GM23338 (cell line): Measurements from ENCODE around the gene GPA33. TPM values are rescaled to one million over a fixed set of nuclear protein-coding genes. Genes with fewer than 3 reads are reported as not detected.

Experiments
- ATAC-seq: fragments of 200-7000 bp; cut with Tn5 transposase; 3 replicates; pipeline ENCODE4 v1.9.1; 2020
- DNase-seq: peaks from one replicate; pipeline ENCODE4 v3.0.0-alpha.2; 2015; ENCODE audit warnings: low spot score
- H2AFZ ChIP-seq: fragments of 200-600 bp; sonication (generic); 2 replicates; pipeline ENCODE4 v1.8.0; 2016; ENCODE audit warnings: antibody characterized with exemption, mild to moderate bottlenecking, moderate library complexity
- H3F3A ChIP-seq: fragments of 200-600 bp; sonication (generic); replicated peaks from 2 replicates; pipeline ENCODE4 v1.8.0; 2017; ENCODE audit warnings: antibody characterized with exemption, mixed run types, low read depth
- H3K27ac ChIP-seq: fragments of 200-600 bp; sonication (generic); 2 replicates; pipeline ENCODE4 v1.6.1; 2016; ENCODE audit warnings: low read depth
- H3K27me3 ChIP-seq: fragments of 200-600 bp; sonication (generic); 2 replicates; pipeline ENCODE4 v1.8.0; 2016; ENCODE audit warnings: mild to moderate bottlenecking, mixed run types, moderate library complexity; ENCODE audit not compliant: insufficient read depth
- H3K36me3 ChIP-seq: fragments of 200-600 bp; sonication (generic); 2 replicates; pipeline ENCODE4 v1.8.0; 2016; ENCODE audit warnings: mild to moderate bottlenecking; ENCODE audit not compliant: insufficient read depth
- H3K4me1 ChIP-seq: fragments of 200-600 bp; sonication (generic); 2 replicates; pipeline ENCODE4 v1.8.0; 2016; ENCODE audit warnings: mild to moderate bottlenecking, moderate library complexity; ENCODE audit not compliant: insufficient read depth
- H3K4me2 ChIP-seq: fragments of 200-600 bp; sonication (generic); 2 replicates; pipeline ENCODE4 v1.7.1; 2017; ENCODE audit warnings: mixed run types
- H3K4me3 ChIP-seq: fragments of 200-600 bp; sonication (generic); 2 replicates; pipeline ENCODE4 v1.6.1; 2016; ENCODE audit warnings: mixed run types
- H3K79me2 ChIP-seq: fragments of 200-600 bp; sonication (generic); replicated peaks from 2 replicates; pipeline ENCODE4 v1.8.0; 2017; ENCODE audit warnings: mild to moderate bottlenecking; ENCODE audit not compliant: insufficient read depth
- H3K9me2 ChIP-seq: fragments of 200-600 bp; sonication (generic); 2 replicates; pipeline ENCODE4 v1.8.0; 2017; ENCODE audit not compliant: insufficient read depth
- H4K20me1 ChIP-seq: fragments of 200-600 bp; sonication (generic); replicated peaks from 2 replicates; pipeline ENCODE4 v1.8.0; 2017; ENCODE audit warnings: mild to moderate bottlenecking; ENCODE audit not compliant: insufficient read depth
- H3K27ac Mint-ChIP-seq: 2 replicates; pipeline ENCODE4 v1.8.0; 2020; ENCODE audit warnings: inconsistent platforms, mild to moderate bottlenecking, moderate library complexity, mixed read lengths
- H3K27me3 Mint-ChIP-seq: 3 replicates; pipeline ENCODE4 v1.8.0; 2022; ENCODE audit warnings: low read depth, mild to moderate bottlenecking, moderate library complexity, mixed read lengths, inconsistent platforms; ENCODE audit not compliant: insufficient read depth, poor library complexity
- H3K36me3 Mint-ChIP-seq: 3 replicates; pipeline ENCODE4 v1.8.0; 2021; ENCODE audit warnings: low read depth, mild to moderate bottlenecking, inconsistent platforms, moderate library complexity, mixed read lengths
- H3K4me1 Mint-ChIP-seq: 3 replicates; pipeline ENCODE4 v1.8.0; 2020; ENCODE audit warnings: mild to moderate bottlenecking, inconsistent platforms, mixed read lengths
- H3K4me3 Mint-ChIP-seq: 3 replicates; pipeline ENCODE4 v1.8.0; 2021; ENCODE audit warnings: moderate library complexity, mild to moderate bottlenecking, inconsistent platforms, mixed read lengths
- H3K9me3 Mint-ChIP-seq: 3 replicates; pipeline ENCODE4 v1.8.0; 2020; ENCODE audit warnings: moderate library complexity, mild to moderate bottlenecking, inconsistent platforms, mixed read lengths
- CREB1 ChIP-seq: fragments of 250-450 bp; sonication (Bioruptor Pico); IDR thresholded peaks from 2 replicates; pipeline ENCODE4 v1.5.0; 2020; ENCODE audit warnings: low read depth, mild to moderate bottlenecking, moderate library complexity
- CTCF ChIP-seq, 2 experiments: fragments of 200-600 bp in 1 of 2; sonication (generic) in 1 of 2; conservative IDR thresholded peaks; 2 replicates each; pipeline versions ENCODE4 v1.5.1 to v1.6.1; 2016 to 2017; ENCODE audit warnings: antibody characterized with exemption in 2 of 2, low read depth in 2 of 2, mild to moderate bottlenecking in 2 of 2, moderate library complexity in 1 of 2
- ETS1 ChIP-seq: IDR thresholded peaks from 2 replicates; pipeline ENCODE4 v1.6.1; 2016; ENCODE audit warnings: antibody characterized with exemption
- EZH2 ChIP-seq: fragments of 200-600 bp; sonication (generic); IDR thresholded peaks from one replicate; pipeline ENCODE4 v1.8.0; 2017; ENCODE audit warnings: antibody characterized with exemption, mild to moderate bottlenecking, low read depth; ENCODE audit not compliant: unreplicated experiment
- EZH2phosphoT487 ChIP-seq: fragments of 200-600 bp; sonication (generic); IDR thresholded peaks from one replicate; pipeline ENCODE4 v1.8.1; 2018; ENCODE audit warnings: antibody characterized with exemption; ENCODE audit not compliant: unreplicated experiment
- JUNB ChIP-seq: IDR thresholded peaks from one replicate; pipeline ENCODE4 v1.6.1; 2016; ENCODE audit warnings: antibody characterized with exemption; ENCODE audit not compliant: unreplicated experiment
- NANOG ChIP-seq: IDR thresholded peaks from 2 replicates; pipeline ENCODE4 v1.6.1; 2016; ENCODE audit warnings: antibody characterized with exemption, borderline replicate concordance
- POLR2AphosphoS5 ChIP-seq: IDR thresholded peaks from 2 replicates; pipeline ENCODE4 v1.6.1; 2016; ENCODE audit warnings: antibody characterized with exemption, low read depth
- REST ChIP-seq: IDR thresholded peaks from one replicate; pipeline ENCODE4 v1.6.1; 2018; ENCODE audit warnings: antibody characterized with exemption; ENCODE audit not compliant: unreplicated experiment
- STAT1 ChIP-seq: IDR thresholded peaks from one replicate; pipeline ENCODE4 v1.6.1; 2016; ENCODE audit warnings: antibody characterized with exemption; ENCODE audit not compliant: unreplicated experiment
- ZNF114 ChIP-seq: fragments of 250-450 bp; sonication (Bioruptor Pico); IDR thresholded peaks from 2 replicates; pipeline ENCODE4 v1.5.0; 2020; ENCODE audit warnings: mild to moderate bottlenecking, moderate library complexity
- ZNF331 ChIP-seq: fragments of 250-450 bp; sonication (Bioruptor Pico); IDR thresholded peaks from 2 replicates; pipeline ENCODE4 v1.5.0; 2020; ENCODE audit warnings: low read depth, mild to moderate bottlenecking, moderate library complexity
- ZNF462 ChIP-seq: fragments of 250-450 bp; sonication (Bioruptor Pico); IDR thresholded peaks from 2 replicates; pipeline ENCODE4 v1.5.0; 2020; ENCODE audit warnings: mild to moderate bottlenecking, moderate library complexity
- polyA plus RNA-seq: library from polyadenylated mRNA; unstranded; fragments of >200 nt; fragmentation: Nextera tagmentation; extraction: Ambion mirVana; gene quantifications from 2 replicates; pipeline ENCODE4 v1.2.1, GENCODE V29; 2016
- total RNA-seq: library from RNA; depleted of rRNA; stranded (reverse); fragments of >200 nt; shearing (Covaris generic); gene quantifications from 2 replicates; pipeline ENCODE4 v1.2.3, GENCODE V29; 2014

GPA33 gene
- total and polyA plus RNA-seq, 2 experiments from 2014 or later: 0.10 to 0.28 TPM

- no peaks in the 10 kb centered on the region; the same call in 2 of the 3 replicates for H3K36me3 Mint-ChIP-seq
Observed at GRCh38 chr1:167033646-167034045, 56.5 kb downstream of the GPA33 start.

More at GRCh38 chr1:167033646-167034045, 56.5 kb downstream of the GPA33 start:
- Mint-ChIP-seq H3K9me3 (peaks cover 9% of the 10 kb centered on the region), H3K27me3 (no peaks in the 10 kb centered on the region), H3K4me3 (no peak overlapping the region), H3K4me1 (no peaks in the 10 kb centered on the region), H3K27ac (no peak overlapping the region)
- Histone ChIP-seq H3K36me3 (no peaks in the 10 kb centered on the region), H4K20me1 (no peaks in the 10 kb centered on the region), H3K4me1 (no peaks in the 10 kb centered on the region), H3K27ac (no peak overlapping the region), H3K9me2 (no peaks in the 10 kb centered on the region; the same call in 1 of the 2 replicates), H3K79me2 (no peaks in the 10 kb centered on the region), H2AFZ (no peak overlapping the region), H3F3A (no peaks in the 10 kb centered on the region), H3K27me3 (no peaks in the 10 kb centered on the region), H3K4me2 (no peak overlapping the region), H3K4me3 (no peak overlapping the region)
- TF ChIP-seq ZNF462 (CRISPR knock-in tag): no peak
- no peak for TF ChIP-seq EZH2
- TF ChIP-seq ZNF331 (CRISPR knock-in tag): no peak
- TF ChIP-seq STAT1: no peak
- no peak for TF ChIP-seq POLR2AphosphoS5
- TF ChIP-seq REST: no peak
- TF ChIP-seq EZH2phosphoT487: no peak
- no peak for TF ChIP-seq ZNF114
- TF ChIP-seq CREB1 (CRISPR knock-in tag): no peak
- TF ChIP-seq JUNB: no peak
- no peak for TF ChIP-seq ETS1
- TF ChIP-seq NANOG: no peak
- no peak for TF ChIP-seq CTCF (conservative IDR thresholded peaks at IDR 0.05; ENCODE audit: low read depth in 2 of 2)
- DNase-seq: no peak
- ATAC-seq: no peak
